ENCODE results near the gene SH3BP2. TPM values are rescaled to one million over a fixed set of nuclear protein-coding genes. Genes with fewer than 3 reads are reported as not detected.

Gene SH3BP2
- total RNA-seq, 2 donors from 2014 or later = 28.3 to 28.5 TPM

- ATAC-seq (peak in 1 of 2 donors; percentile 71), DNase-seq (peak; percentile 59)
- intact Hi-C loops (cut with DNase I) = no loop called here
Measured at GRCh38 chr4:2858451-2859217, 65.7 kb downstream of the SH3BP2 start.

- no peak for DNase-seq
- intact Hi-C loops (cut with DNase I) = no loop called here
- ATAC-seq = no peak
Measured at GRCh38 chr4:2859514-2859913, 66.6 kb downstream of the SH3BP2 start.

DNA sequence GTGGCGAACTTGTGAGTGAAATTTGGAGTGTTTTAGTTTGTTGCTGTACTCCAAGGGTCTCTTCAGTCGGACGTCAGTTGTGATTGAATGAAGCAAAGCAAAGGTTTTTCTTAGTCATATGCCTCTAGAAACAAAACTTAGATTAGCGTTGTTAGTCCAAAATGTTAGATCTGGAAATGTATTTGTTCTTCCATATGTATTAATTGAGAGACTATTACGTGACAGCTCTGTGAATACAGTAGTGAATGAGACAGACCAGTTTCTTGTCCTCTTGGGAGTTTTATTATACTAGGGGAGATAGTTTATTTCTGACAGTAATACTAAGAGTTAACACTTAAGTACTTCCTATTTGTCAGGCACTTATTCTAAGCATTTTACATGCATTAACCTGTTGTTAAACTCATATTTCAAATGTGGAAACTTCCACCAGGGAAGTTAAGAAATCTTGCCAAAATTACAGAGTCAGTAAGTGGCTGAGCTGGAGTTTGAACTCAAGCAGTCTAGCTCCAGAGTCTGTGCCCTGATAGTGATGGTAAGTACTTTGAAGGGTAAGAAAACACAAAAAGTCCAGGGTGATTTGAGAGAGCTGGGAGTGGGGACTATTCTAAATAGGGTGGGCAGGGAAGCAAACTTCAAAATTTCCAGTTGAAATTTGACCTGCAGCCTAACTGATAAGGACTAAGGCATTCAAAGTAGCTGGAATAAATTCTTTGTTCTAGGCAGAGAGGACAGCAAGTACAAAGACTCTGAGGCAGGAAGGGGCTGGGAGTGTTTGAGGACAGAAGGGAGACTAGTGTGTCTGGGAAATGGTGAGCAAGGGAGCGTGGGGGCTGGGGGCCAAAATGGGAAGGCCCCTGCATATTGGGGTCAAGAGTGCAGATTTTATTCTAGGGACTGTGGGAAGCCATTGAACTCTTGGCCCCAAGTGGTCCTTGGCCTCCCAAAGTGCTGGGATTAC lies 67.8 kb downstream of the SH3BP2 start:
- intact Hi-C loops (cut with DNase I) = no loop called here
- DNase-seq (peak; percentile 74), ATAC-seq (peak; percentile 68 to 72)

- ATAC-seq = peak; percentile 16 to 18
- no peak for DNase-seq
- intact Hi-C loops (cut with DNase I) = no loop called here
Measured at GRCh38 chr4:2861631-2862436, 68.9 kb downstream of the SH3BP2 start.

DNA sequence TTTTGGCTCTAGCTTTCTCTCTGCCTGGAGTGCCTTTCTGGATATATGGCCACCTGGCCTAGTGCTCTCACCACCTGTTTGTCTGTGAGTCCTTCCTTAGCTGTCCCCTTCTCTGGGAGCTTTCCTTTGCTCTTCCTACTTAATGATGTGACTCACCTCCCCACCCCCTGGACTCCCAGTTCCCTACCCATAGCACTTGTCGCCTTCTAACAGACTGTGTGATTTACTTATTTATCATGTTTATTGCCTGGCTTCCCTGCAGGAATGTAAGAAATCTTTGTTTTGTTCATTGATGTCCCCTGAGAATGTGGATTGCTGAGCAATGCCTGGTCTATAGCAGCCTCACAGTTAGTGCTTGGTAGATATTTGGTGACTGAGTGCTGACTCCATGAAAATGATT lies 69.6 kb downstream of the SH3BP2 start:
- intact Hi-C loops (cut with DNase I) = no loop called here
- DNase-seq (no peak), ATAC-seq (peak in 1 of 2 donors; percentile 38)

GRCh38 chr4:2863649-2864048 lies 70.8 kb downstream of the SH3BP2 start:
- intact Hi-C loops (cut with DNase I) = no loop called here
- ATAC-seq (no peak), DNase-seq (no peak)

- DNase-seq (no peak), ATAC-seq (no peak)
- intact Hi-C loops (cut with DNase I) = no loop called here
Measured at GRCh38 chr4:2865196-2865780, 72.4 kb downstream of the SH3BP2 start.

DNA sequence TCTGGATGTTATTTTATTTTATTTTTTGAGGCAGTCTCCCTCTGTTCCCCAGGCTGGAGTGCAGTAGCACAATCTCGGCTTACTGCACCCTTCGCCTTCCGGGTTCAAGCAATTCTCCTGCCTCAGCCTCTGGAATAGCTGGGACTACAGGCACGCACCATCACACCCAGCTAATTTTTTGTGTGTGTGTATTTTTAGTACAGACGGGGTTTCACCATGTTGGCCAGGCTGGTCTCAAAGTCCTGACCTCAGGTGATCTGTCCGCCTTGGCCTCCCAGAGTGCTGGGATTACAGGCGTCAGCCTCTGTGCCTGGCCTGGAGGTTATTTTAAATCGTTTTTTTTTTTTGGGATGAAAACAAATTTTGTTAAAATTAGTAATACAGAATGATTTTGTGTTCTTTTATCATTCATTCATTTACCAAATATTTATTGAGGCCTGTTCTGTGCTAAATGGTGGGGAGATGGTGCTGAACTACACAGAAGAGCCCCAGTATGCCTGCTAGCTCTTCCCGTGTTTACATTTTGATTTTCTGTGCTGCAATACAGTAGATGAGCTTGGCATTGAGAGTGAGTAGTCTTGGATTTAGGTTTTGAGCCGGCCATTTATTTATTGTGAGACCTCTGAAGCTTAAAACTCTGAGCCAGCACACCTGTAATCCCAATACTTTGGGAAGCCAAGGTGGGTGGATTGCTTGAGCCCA lies 73.4 kb downstream of the SH3BP2 start:
- intact Hi-C loops (cut with DNase I) = no loop called here
- no peak for ATAC-seq

DNA sequence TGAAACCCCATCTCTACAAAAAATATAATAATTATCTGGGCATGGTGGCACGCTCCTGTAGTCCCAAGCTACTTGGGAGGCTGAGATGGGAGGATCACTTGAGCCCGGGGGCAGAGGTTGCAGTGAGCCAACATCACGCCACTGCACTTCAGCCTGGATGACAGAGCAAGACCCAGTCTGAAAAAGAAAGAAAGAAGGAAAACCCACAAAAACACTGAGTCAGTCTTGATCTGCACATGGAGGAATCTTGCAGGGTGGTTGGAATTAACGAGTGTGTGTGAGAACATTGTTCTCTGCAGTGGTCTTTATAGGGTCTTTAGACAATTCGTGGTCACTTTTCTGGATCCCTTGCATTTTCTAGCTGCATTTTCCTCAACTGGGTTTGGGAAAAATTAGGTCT lies 74.0 kb downstream of the SH3BP2 start:
- no peak for DNase-seq
- no peak for ATAC-seq
- intact Hi-C loops (cut with DNase I) = no loop called here

More for the DNA sequence above, 73.4 kb downstream of the SH3BP2 start:
- DNase-seq = no peak

DNA sequence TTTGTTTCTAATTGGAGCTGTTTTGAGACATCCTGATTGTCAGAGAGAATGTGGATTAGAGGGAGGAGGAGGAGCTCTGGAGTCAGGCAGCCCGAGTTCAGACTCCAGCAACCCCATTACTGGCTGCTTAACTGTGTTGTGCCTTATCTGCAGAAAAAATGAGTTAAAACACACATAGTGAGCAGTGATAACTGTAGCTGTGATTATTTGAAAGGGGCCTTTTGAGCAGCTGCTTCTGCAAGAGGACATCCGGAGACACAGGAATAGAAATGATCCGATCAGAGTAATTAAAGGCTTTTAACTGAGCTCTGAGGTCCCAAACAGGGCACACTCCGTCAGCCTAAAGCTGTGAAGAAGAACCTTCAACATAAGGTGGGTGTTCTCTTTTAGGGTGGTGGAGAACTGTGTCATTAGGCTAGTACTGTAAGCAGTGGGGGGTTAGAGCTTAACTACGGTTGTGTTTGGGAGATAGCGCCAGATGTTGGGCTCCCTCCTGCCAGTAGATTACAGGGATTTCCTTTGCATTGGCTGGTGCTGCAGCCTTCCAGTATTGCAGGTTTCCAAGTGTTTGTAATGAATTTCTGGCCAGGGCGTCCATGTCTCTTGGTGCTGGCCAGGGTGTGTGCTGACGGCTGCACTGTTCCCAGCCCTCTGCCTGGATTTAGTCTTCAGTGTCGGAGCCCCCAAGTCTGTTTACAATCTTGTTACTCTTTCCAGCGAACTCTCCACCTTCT lies 75.0 kb downstream of the SH3BP2 start:
- ATAC-seq = peak; percentile 81 to 86
- peak; percentile 44 for DNase-seq
- intact Hi-C loops (cut with DNase I) = no loop called here

- intact Hi-C loops (cut with DNase I) = no loop called here
- ATAC-seq = peak in 1 of 2 donors; percentile 22
- DNase-seq = no peak
Measured at GRCh38 chr4:2868877-2869487, 76.1 kb downstream of the SH3BP2 start.

GRCh38 chr4:2869659-2870058 lies 76.8 kb downstream of the SH3BP2 start:
- intact Hi-C loops (cut with DNase I) = no loop called here
- DNase-seq (no peak), ATAC-seq (no peak)

GRCh38 chr4:2870082-2870481 lies 77.2 kb downstream of the SH3BP2 start:
- DNase-seq (no peak), ATAC-seq (no peak)
- intact Hi-C loops (cut with DNase I) = no loop called here

DNA sequence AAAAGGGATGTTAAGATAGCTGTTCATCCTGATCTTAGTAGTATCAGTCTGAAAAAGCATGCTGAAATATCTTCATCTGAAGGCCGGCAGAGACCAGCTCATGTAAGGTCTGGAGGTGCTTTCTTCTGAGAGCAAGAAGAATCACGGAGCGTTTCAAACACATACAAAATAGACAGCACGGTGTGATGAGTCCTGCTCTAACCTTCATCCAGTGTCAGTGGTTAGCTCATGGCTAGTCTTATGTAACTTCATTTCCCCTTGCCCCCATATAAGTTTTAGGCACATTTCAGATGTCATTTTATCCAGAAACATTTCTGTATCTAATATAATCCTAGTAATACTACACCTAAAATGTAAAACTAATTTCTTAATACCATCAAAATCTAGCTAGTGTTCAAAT lies 78.6 kb downstream of the SH3BP2 start:
- no peak for DNase-seq
- no peak for ATAC-seq
- intact Hi-C loops (cut with DNase I) = no loop called here

- no peak for ATAC-seq
- intact Hi-C loops (cut with DNase I) = no loop called here
- DNase-seq = no peak
Measured at GRCh38 chr4:2871911-2872310, 79.0 kb downstream of the SH3BP2 start.

GRCh38 chr4:2873329-2873728 lies 80.4 kb downstream of the SH3BP2 start:
- no peak for ATAC-seq
- DNase-seq = no peak
- intact Hi-C loops (cut with DNase I) = no loop called here

DNA sequence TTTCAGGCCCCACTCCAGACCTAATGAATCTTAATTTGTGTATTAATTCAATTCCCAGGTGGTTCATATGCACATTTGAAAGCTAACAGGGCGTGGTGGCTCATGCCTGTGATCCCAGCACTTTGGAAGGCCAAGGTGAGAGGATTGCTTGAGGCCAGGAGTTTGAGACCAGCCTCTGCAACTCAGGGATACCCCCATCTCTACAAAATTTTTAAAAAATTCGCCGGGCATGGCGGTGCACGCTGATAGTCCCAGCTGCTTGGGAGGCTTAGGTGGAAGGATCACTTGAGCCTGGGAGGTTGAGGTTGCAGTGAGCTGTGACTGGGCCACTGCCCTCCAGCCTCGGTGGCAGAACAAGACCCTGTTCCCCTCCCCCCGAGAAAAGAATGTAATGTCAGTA lies 82.0 kb downstream of the SH3BP2 start:
- no peak for ATAC-seq
- intact Hi-C loops (cut with DNase I) = no loop called here
- no peak for DNase-seq
